ENCODE data around the gene GATB. TPM values are rescaled to one million over a fixed set of nuclear protein-coding genes. Genes with fewer than 3 reads are reported as not detected.

GATB gene
- total RNA-seq, 2 experiments from 2014 or later = 13.8 to 16.3 TPM

GRCh38 chr4:151782296-151782695 is 21.5 kb upstream of the GATB start:
- ChIA-PET CTCF (interaction anchor here (0.7 to 1.2 kb wide), 2 partner anchors 18 to 20 kb away, joined by 3 to 4 read pairs; no protein-coding TSS in a partner anchor), POLR2A (interaction anchor here (0.6 kb wide), 1 partner anchor 35 kb away, joined by 3 read pairs; no protein-coding TSS in a partner anchor)
- no peak for ATAC-seq
- Mint-ChIP-seq H3K27me3 (ENCODE audit: low read depth) (peaks cover 13% of the 10 kb centered on the region), H3K4me1 (ENCODE audit: low read depth) (peaks cover 2% of the 10 kb centered on the region), H3K27ac (no peak overlapping the region), H3K36me3 (ENCODE audit: low read depth) (no peaks in the 10 kb centered on the region), H3K9me3 (ENCODE audit: insufficient read depth) (no peaks in the 10 kb centered on the region), H3K4me3 (no peak overlapping the region)
- no peak for DNase-seq

GRCh38 chr4:151781026-151781425 is 20.2 kb upstream of the GATB start:
- Mint-ChIP-seq H3K36me3 (ENCODE audit: low read depth) (no peaks in the 10 kb centered on the region), H3K4me1 (ENCODE audit: low read depth) (peaks cover 2% of the 10 kb centered on the region), H3K9me3 (ENCODE audit: insufficient read depth) (no peaks in the 10 kb centered on the region), H3K4me3 (no peak overlapping the region), H3K27me3 (ENCODE audit: low read depth) (peaks cover 15% of the 10 kb centered on the region), H3K27ac (no peak overlapping the region)
- ChIA-PET POLR2A (no interaction called here), CTCF (interaction anchor here (1.2 kb wide), 1 partner anchor 21 kb away, joined by 4 read pairs; no protein-coding TSS in a partner anchor)
- no peak for DNase-seq
- no peak for ATAC-seq

GRCh38 chr4:151777471-151777870 is 16.7 kb upstream of the GATB start:
- ChIA-PET POLR2A (no interaction called here), CTCF (interaction anchor here (2.5 kb wide), 1 partner anchor 24 kb away, joined by 7 read pairs; no protein-coding TSS in a partner anchor)
- no peaks in the 10 kb centered on the region for H3K36me3 Mint-ChIP-seq (ENCODE audit: low read depth)
- H3K4me1 Mint-ChIP-seq (ENCODE audit: low read depth) = peaks cover 2% of the 10 kb centered on the region
- no peak overlapping the region for H3K4me3 Mint-ChIP-seq
- peaks cover 14% of the 10 kb centered on the region for H3K9me3 Mint-ChIP-seq (ENCODE audit: insufficient read depth)
- DNase-seq = no peak
- no peak for ATAC-seq
- no peak overlapping the region for H3K27ac Mint-ChIP-seq
- H3K27me3 Mint-ChIP-seq (ENCODE audit: low read depth) = peaks cover 12% of the 10 kb centered on the region

- H3K27ac Mint-ChIP-seq = no peak overlapping the region
These were observed 13.5 kb upstream of the GATB start for GRCh38 chr4:151774324-151774723.

GRCh38 chr4:151772274-151772673 is 11.5 kb upstream of the GATB start:
- ATAC-seq = no peak
- POLR2A ChIA-PET = no interaction called here

More at GRCh38 chr4:151774324-151774723, 13.5 kb upstream of the GATB start:
- POLR2A ChIA-PET = interaction anchor here (0.7 kb wide), 1 partner anchor 14 kb away, joined by 3 read pairs; the partner anchor contains the start of gene GATB
- Mint-ChIP-seq H3K4me3 (no peak overlapping the region), H3K9me3 (ENCODE audit: insufficient read depth) (peaks cover 14% of the 10 kb centered on the region), H3K36me3 (ENCODE audit: low read depth) (no peaks in the 10 kb centered on the region), H3K27me3 (ENCODE audit: low read depth) (peaks cover 4% of the 10 kb centered on the region), H3K4me1 (ENCODE audit: low read depth) (no peaks in the 10 kb centered on the region)
- CTCF ChIA-PET = no interaction called here
- no peak for ATAC-seq
- DNase-seq = no peak

GRCh38 chr4:151771664-151772063 is 10.9 kb upstream of the GATB start:
- DNase-seq (no peak), ATAC-seq (no peak)
- peaks cover 6% of the 10 kb centered on the region for H3K27me3 Mint-ChIP-seq (ENCODE audit: low read depth)
- ChIA-PET POLR2A (no interaction called here), CTCF (no interaction called here)
- no peaks in the 10 kb centered on the region for H3K4me1 Mint-ChIP-seq (ENCODE audit: low read depth)
- H3K4me3 Mint-ChIP-seq = no peak overlapping the region
- no peak overlapping the region for H3K27ac Mint-ChIP-seq
- H3K9me3 Mint-ChIP-seq (ENCODE audit: insufficient read depth) = peaks cover 14% of the 10 kb centered on the region
- no peaks in the 10 kb centered on the region for H3K36me3 Mint-ChIP-seq (ENCODE audit: low read depth)

More at GRCh38 chr4:151772274-151772673, 11.5 kb upstream of the GATB start:
- no peak overlapping the region for H3K4me3 Mint-ChIP-seq
- CTCF ChIA-PET = no interaction called here
- H3K27me3 Mint-ChIP-seq (ENCODE audit: low read depth) = peaks cover 6% of the 10 kb centered on the region
- no peaks in the 10 kb centered on the region for H3K4me1 Mint-ChIP-seq (ENCODE audit: low read depth)
- DNase-seq = no peak
- H3K36me3 Mint-ChIP-seq (ENCODE audit: low read depth) = no peaks in the 10 kb centered on the region
- H3K27ac Mint-ChIP-seq = no peak overlapping the region
- H3K9me3 Mint-ChIP-seq (ENCODE audit: insufficient read depth) = peaks cover 14% of the 10 kb centered on the region

- peaks cover 4% of the 10 kb centered on the region for H3K27me3 Mint-ChIP-seq (ENCODE audit: low read depth)
- CTCF ChIA-PET = no interaction called here
- no peak overlapping the region for H3K27ac Mint-ChIP-seq
- no peak overlapping the region for H3K4me3 Mint-ChIP-seq
- no peaks in the 10 kb centered on the region for H3K4me1 Mint-ChIP-seq (ENCODE audit: low read depth)
- no peak for DNase-seq
- H3K36me3 Mint-ChIP-seq (ENCODE audit: low read depth) = no peaks in the 10 kb centered on the region
- POLR2A ChIA-PET = interaction anchor here (1.3 kb wide), 1 partner anchor 10 kb away, joined by 3 read pairs; no protein-coding TSS in a partner anchor
- no peak for ATAC-seq
- H3K9me3 Mint-ChIP-seq (ENCODE audit: insufficient read depth) = peaks cover 14% of the 10 kb centered on the region
These were observed 9.3 kb upstream of the GATB start for GRCh38 chr4:151770154-151770553.

GRCh38 chr4:151768835-151769234 is 8.0 kb upstream of the GATB start:
- Mint-ChIP-seq H3K36me3 (ENCODE audit: low read depth) (no peaks in the 10 kb centered on the region), H3K27me3 (ENCODE audit: low read depth) (peaks cover 4% of the 10 kb centered on the region), H3K9me3 (ENCODE audit: insufficient read depth) (peaks cover 3% of the 10 kb centered on the region), H3K4me1 (ENCODE audit: low read depth) (no peaks in the 10 kb centered on the region), H3K4me3 (no peak overlapping the region), H3K27ac (no peak overlapping the region)
- no peak for DNase-seq
- no peak for ATAC-seq
- ChIA-PET POLR2A (no interaction called here), CTCF (no interaction called here)

- CTCF ChIA-PET = no interaction called here
- no peak overlapping the region for H3K4me3 Mint-ChIP-seq
- no peaks in the 10 kb centered on the region for H3K36me3 Mint-ChIP-seq (ENCODE audit: low read depth)
- no peaks in the 10 kb centered on the region for H3K9me3 Mint-ChIP-seq (ENCODE audit: insufficient read depth)
- POLR2A ChIA-PET = no interaction called here
- peaks cover under 1% of the 10 kb centered on the region for H3K4me1 Mint-ChIP-seq (ENCODE audit: low read depth)
- H3K27me3 Mint-ChIP-seq (ENCODE audit: low read depth) = peaks cover 6% of the 10 kb centered on the region
- H3K27ac Mint-ChIP-seq = no peak overlapping the region
- no peak for ATAC-seq
- no peak for DNase-seq
These were observed 5.9 kb upstream of the GATB start for GRCh38 chr4:151766691-151767090.

- Mint-ChIP-seq H3K4me1 (ENCODE audit: low read depth) (peaks cover 18% of the 10 kb centered on the region), H3K36me3 (ENCODE audit: low read depth) (no peaks in the 10 kb centered on the region), H3K27me3 (ENCODE audit: low read depth) (peaks cover 2% of the 10 kb centered on the region), H3K9me3 (ENCODE audit: insufficient read depth) (no peaks in the 10 kb centered on the region), H3K27ac (peak overlapping the region; percentile 97), H3K4me3 (peak overlapping the region; percentile 99)
- ChIA-PET CTCF (interaction anchor here (1.5 kb wide), 1 partner anchor 646 kb away, joined by 3 read pairs; no protein-coding TSS in a partner anchor), POLR2A (interaction anchor here (0.9 to 1.0 kb wide), 3 partner anchors 11 to 496 kb away, joined by 3 read pairs; no protein-coding TSS in a partner anchor)
- no peak for DNase-seq
- no peak for ATAC-seq
These were observed 805 bp downstream of the GATB start for GRCh38 chr4:151760002-151760401.

GRCh38 chr4:151753056-151753455 is 7.8 kb downstream of the GATB start:
- POLR2A ChIA-PET = interaction anchor here (0.5 to 0.6 kb wide), 2 partner anchors 8 to 800 kb away, joined by 3 to 4 read pairs; no protein-coding TSS in a partner anchor
- no peak for ATAC-seq
- no peaks in the 10 kb centered on the region for H3K4me1 Mint-ChIP-seq (ENCODE audit: low read depth)

GRCh38 chr4:151750156-151750555 is 10.7 kb downstream of the GATB start:
- ChIA-PET POLR2A (no interaction called here), CTCF (no interaction called here)
- no peaks in the 10 kb centered on the region for H3K27me3 Mint-ChIP-seq (ENCODE audit: low read depth)
- no peaks in the 10 kb centered on the region for H3K9me3 Mint-ChIP-seq (ENCODE audit: insufficient read depth)
- H3K27ac Mint-ChIP-seq = no peak overlapping the region
- DNase-seq (no peak), ATAC-seq (no peak)
- H3K4me1 Mint-ChIP-seq (ENCODE audit: low read depth) = no peaks in the 10 kb centered on the region
- no peak overlapping the region for H3K4me3 Mint-ChIP-seq
- H3K36me3 Mint-ChIP-seq (ENCODE audit: low read depth) = peaks cover 2% of the 10 kb centered on the region

More at GRCh38 chr4:151753056-151753455, 7.8 kb downstream of the GATB start:
- Mint-ChIP-seq H3K9me3 (ENCODE audit: insufficient read depth) (no peaks in the 10 kb centered on the region), H3K27me3 (ENCODE audit: low read depth) (no peaks in the 10 kb centered on the region), H3K36me3 (ENCODE audit: low read depth) (peaks cover 2% of the 10 kb centered on the region), H3K4me3 (no peak overlapping the region), H3K27ac (no peak overlapping the region)
- CTCF ChIA-PET = no interaction called here
- no peak for DNase-seq

Measured in activated CD8-positive, alpha-beta T cell treated with anti-CD3 and anti-CD28 coated beads, Interleukin-2, amount 10 ng/mL, durations not matched to agents 7 days and 5 days (primary cell).